ENCODE results near the gene MED28. TPM values are rescaled to one million over a fixed set of nuclear protein-coding genes. Genes with fewer than 3 reads are reported as not detected.
"Not testable (repeated sequence)": the region's sequence is repeated elsewhere in the genome, so short reads cannot be mapped to it uniquely, and the experiment has no call there.

MED28 gene
- total RNA-seq (ENCODE audit: unreplicated experiment): 60.9 TPM
- long read RNA-seq, full-length matches to known transcripts: 27 of 28 reads
- long read RNA-seq, partial matches to known transcripts: 0 of 28 reads
- long read RNA-seq, other reads (novel, unspliced or antisense): 1 of 28 reads

GRCh38 chr4:17614416-17615299 lies at the start of gene MED28:
Gene MED28 (plus strand): TSS chr4:17614641. CDS start chr4:17614655, 14 bp downstream.
- peak within 1 kb of the TSS; percentile 98 for H3K4me3 Mint-ChIP-seq (ENCODE audit: unreplicated experiment)

DNA sequence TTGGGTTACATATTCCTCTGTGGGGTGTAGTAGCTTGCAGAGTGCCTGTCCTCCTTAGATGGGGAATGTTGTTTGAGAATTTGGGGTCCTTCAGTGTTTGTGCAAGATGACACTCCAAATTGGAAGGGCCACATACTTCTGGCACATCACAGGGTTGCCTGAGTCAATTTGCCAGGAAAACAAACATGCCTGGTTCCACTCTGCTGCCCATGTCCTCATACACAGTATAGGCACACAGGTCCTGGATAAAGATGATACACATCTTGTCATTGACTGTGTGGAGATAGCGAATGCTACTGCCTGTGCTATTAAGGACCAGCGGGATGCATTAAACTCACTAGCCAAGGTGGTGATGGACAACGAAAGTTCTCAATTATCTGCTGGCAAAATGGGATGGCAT lies 48.6 kb upstream of the MED28 start:
- H3K27me3 Mint-ChIP-seq (ENCODE audit: unreplicated experiment): peaks cover 4% of the 10 kb centered on the region
- DNase-seq: no peak
- H3K36me3 Mint-ChIP-seq (ENCODE audit: unreplicated experiment): no peaks in the 10 kb centered on the region
- H3K27ac Mint-ChIP-seq (ENCODE audit: unreplicated experiment): no peak overlapping the region
- peaks cover 1% of the 10 kb centered on the region for H3K9me3 Mint-ChIP-seq (ENCODE audit: unreplicated experiment)
- no peak for TF ChIP-seq CTCF (IDR thresholded peaks at IDR 0.05; ENCODE audit: partially characterized antibody, unreplicated experiment)
- no peak overlapping the region for H3K4me3 Mint-ChIP-seq (ENCODE audit: unreplicated experiment)
- peaks cover 5% of the 10 kb centered on the region for H3K4me1 Mint-ChIP-seq (ENCODE audit: low read depth, unreplicated experiment)

More at GRCh38 chr4:17614416-17615299, at the start of gene MED28:
- peak within 1 kb of the TSS; percentile 93 for H3K27ac Mint-ChIP-seq (ENCODE audit: unreplicated experiment)
- H3K27me3 Mint-ChIP-seq (ENCODE audit: unreplicated experiment): peaks cover 4% of the 10 kb centered on the region
- H3K9me3 Mint-ChIP-seq (ENCODE audit: unreplicated experiment): peaks cover 1% of the 10 kb centered on the region
- TF ChIP-seq CTCF (IDR thresholded peaks at IDR 0.05; ENCODE audit: partially characterized antibody, unreplicated experiment): peak; percentile 11
- H3K4me1 Mint-ChIP-seq (ENCODE audit: low read depth, unreplicated experiment): no peaks in the 10 kb centered on the region
- peak; percentile 97 for DNase-seq
- H3K36me3 Mint-ChIP-seq (ENCODE audit: unreplicated experiment): no peaks in the 10 kb centered on the region

GRCh38 chr4:17567271-17567670 lies 47.2 kb upstream of the MED28 start:
- no peaks in the 10 kb centered on the region for H3K36me3 Mint-ChIP-seq (ENCODE audit: unreplicated experiment)
- no peak for DNase-seq

GRCh38 chr4:17574206-17574605 lies 40.2 kb upstream of the MED28 start:
- Mint-ChIP-seq H3K9me3 (ENCODE audit: unreplicated experiment) (peaks cover 2% of the 10 kb centered on the region), H3K27me3 (ENCODE audit: unreplicated experiment) (peaks cover 2% of the 10 kb centered on the region), H3K4me1 (ENCODE audit: low read depth, unreplicated experiment) (peaks cover 4% of the 10 kb centered on the region), H3K27ac (ENCODE audit: unreplicated experiment) (no peak overlapping the region), H3K36me3 (ENCODE audit: unreplicated experiment) (no peaks in the 10 kb centered on the region), H3K4me3 (ENCODE audit: unreplicated experiment) (no peak overlapping the region)
- no peak for TF ChIP-seq CTCF (IDR thresholded peaks at IDR 0.05; ENCODE audit: partially characterized antibody, unreplicated experiment)
- DNase-seq: no peak

More at GRCh38 chr4:17567271-17567670, 47.2 kb upstream of the MED28 start:
- Mint-ChIP-seq H3K4me3 (ENCODE audit: unreplicated experiment) (no peak overlapping the region), H3K27ac (ENCODE audit: unreplicated experiment) (no peak overlapping the region), H3K9me3 (ENCODE audit: unreplicated experiment) (no peaks in the 10 kb centered on the region), H3K4me1 (ENCODE audit: low read depth, unreplicated experiment) (no peaks in the 10 kb centered on the region), H3K27me3 (ENCODE audit: unreplicated experiment) (peaks cover 4% of the 10 kb centered on the region)
- no peak for TF ChIP-seq CTCF (IDR thresholded peaks at IDR 0.05; ENCODE audit: partially characterized antibody, unreplicated experiment)

- H3K4me1 Mint-ChIP-seq (ENCODE audit: low read depth, unreplicated experiment); H3K27ac Mint-ChIP-seq (ENCODE audit: unreplicated experiment); H3K36me3 Mint-ChIP-seq (ENCODE audit: unreplicated experiment); DNase-seq; H3K27me3 Mint-ChIP-seq (ENCODE audit: unreplicated experiment); H3K4me3 Mint-ChIP-seq (ENCODE audit: unreplicated experiment); H3K9me3 Mint-ChIP-seq (ENCODE audit: unreplicated experiment): not testable (repeated sequence)
Measured at GRCh38 chr4:17575177-17575576, 39.3 kb upstream of the MED28 start.

Data from glutamatergic neuron (in vitro differentiated cells).